Astrocyte (in vitro differentiated cells and primary cell): ENCODE results near the gene OSBPL1A.

Source experiments
- CTCF ChIP-seq: IDR thresholded peaks from 2 replicates; pipeline ENCODE4 v1.5.1; 2011; ENCODE audit warnings: low read depth, mild to moderate bottlenecking, inconsistent platforms, low read length, moderate library complexity; ENCODE audit not compliant: insufficient read depth
- EZH2 ChIP-seq: IDR thresholded peaks from 2 replicates; pipeline ENCODE4 v1.6.1; 2012; ENCODE audit warnings: mild to moderate bottlenecking, low read length, inconsistent platforms; ENCODE audit not compliant: insufficient read depth

GRCh38 chr18:24427484-24427883 lies 29.9 kb upstream of the OSBPL1A start:
- TF ChIP-seq CTCF, result no peak
- no peak for TF ChIP-seq EZH2
